Vagina (tissue), 2 donors: ENCODE results near the gene BPIFB6. TPM values are rescaled to one million over a fixed set of nuclear protein-coding genes. Genes with fewer than 3 reads are reported as not detected.

Experiments
- DNase-seq, 2 donors: peaks; one replicate each; pipeline ENCODE4 v3.0.0-alpha.2; 2017; ENCODE audit errors: extremely low spot score in 2 of 2
- H3K27ac ChIP-seq: fragments of 200-600 bp; sonication (generic); one replicate; pipeline ENCODE4 v1.5.1; 2019
- H3K27me3 ChIP-seq: fragments of 200-600 bp; sonication (generic); one replicate; pipeline ENCODE4 v1.5.1; 2019
- H3K36me3 ChIP-seq, 2 donors: fragments of 200-600 bp; sonication (generic); one replicate each; pipeline ENCODE4 v1.5.1; 2017 to 2019
- H3K4me1 ChIP-seq: fragments of 200-600 bp; sonication (generic); one replicate; pipeline ENCODE4 v1.5.1; 2019
- H3K4me3 ChIP-seq, 2 donors: fragments of 200-600 bp; sonication (generic); 1 replicate in 1 of 2; 2 replicates in 1 of 2; pipeline ENCODE4 v1.5.1; 2016 to 2019
- H3K9me3 ChIP-seq: fragments of 200-600 bp; sonication (generic); one replicate; pipeline ENCODE4 v1.5.1; 2019
- POLR2A ChIP-seq, 2 donors: fragments of 450-650 bp; IDR thresholded peaks; one replicate each; pipeline ENCODE4 v1.6.1; 2017; ENCODE audit warnings: antibody characterized with exemption in 2 of 2, mild to moderate bottlenecking in 2 of 2, moderate library complexity in 2 of 2
- POLR2AphosphoS5 ChIP-seq, 2 donors: sonication (generic); formaldehyde crosslinking; IDR thresholded peaks; one replicate each; pipeline ENCODE4 v1.9.0; 2017; ENCODE audit warnings: antibody characterized with exemption in 2 of 2, mild to moderate bottlenecking in 2 of 2, low read depth in 1 of 2; ENCODE audit not compliant: insufficient read depth in 1 of 2
- intact Hi-C: fragments of 100-400 bp; cut with DNase I; formaldehyde crosslinking; loops from one replicate; pipeline ENCODE4 v1.15.1; 2023
- total RNA-seq: library from RNA; depleted of rRNA; stranded (reverse); fragments of >200 nt; gene quantifications from one replicate; pipeline ENCODE4 v1.2.3, GENCODE V29; 2016
- TF ChIP-seq, protein P1 (sequence below), 3 experiments: fragments of 450-650 bp in 2 of 3; fragments of 200-600 bp in 1 of 3; sonication (generic) in 1 of 3; IDR thresholded peaks; one replicate each; pipeline ENCODE4 v1.5.1; 2017 to 2019; ENCODE audit warnings: antibody characterized with exemption in 3 of 3, mild to moderate bottlenecking in 2 of 3, moderate library complexity in 2 of 3

Gene BPIFB6
- total RNA-seq, 1 donor from 2014 or later, result not detected

- H3K27me3 ChIP-seq, result no peaks in the 10 kb centered on the region
- no peak overlapping the region for H3K27ac ChIP-seq
- no peaks in the 10 kb centered on the region for H3K36me3 ChIP-seq
- H3K4me3 ChIP-seq, result no peak overlapping the region
- no peaks in the 10 kb centered on the region for H3K9me3 ChIP-seq
- H3K4me1 ChIP-seq, result no peaks in the 10 kb centered on the region
- TF ChIP-seq, protein P1, sequence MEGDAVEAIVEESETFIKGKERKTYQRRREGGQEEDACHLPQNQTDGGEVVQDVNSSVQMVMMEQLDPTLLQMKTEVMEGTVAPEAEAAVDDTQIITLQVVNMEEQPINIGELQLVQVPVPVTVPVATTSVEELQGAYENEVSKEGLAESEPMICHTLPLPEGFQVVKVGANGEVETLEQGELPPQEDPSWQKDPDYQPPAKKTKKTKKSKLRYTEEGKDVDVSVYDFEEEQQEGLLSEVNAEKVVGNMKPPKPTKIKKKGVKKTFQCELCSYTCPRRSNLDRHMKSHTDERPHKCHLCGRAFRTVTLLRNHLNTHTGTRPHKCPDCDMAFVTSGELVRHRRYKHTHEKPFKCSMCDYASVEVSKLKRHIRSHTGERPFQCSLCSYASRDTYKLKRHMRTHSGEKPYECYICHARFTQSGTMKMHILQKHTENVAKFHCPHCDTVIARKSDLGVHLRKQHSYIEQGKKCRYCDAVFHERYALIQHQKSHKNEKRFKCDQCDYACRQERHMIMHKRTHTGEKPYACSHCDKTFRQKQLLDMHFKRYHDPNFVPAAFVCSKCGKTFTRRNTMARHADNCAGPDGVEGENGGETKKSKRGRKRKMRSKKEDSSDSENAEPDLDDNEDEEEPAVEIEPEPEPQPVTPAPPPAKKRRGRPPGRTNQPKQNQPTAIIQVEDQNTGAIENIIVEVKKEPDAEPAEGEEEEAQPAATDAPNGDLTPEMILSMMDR (IDR thresholded peaks at IDR 0.05), result no peak
- intact Hi-C loops, result no loop called here
- DNase-seq, result no peak
Observed at GRCh38 chr20:32991792-32992641, 39.4 kb upstream of the BPIFB6 start.

GRCh38 chr20:32993496-32994050 lies 37.9 kb upstream of the BPIFB6 start:
- intact Hi-C loops, result no loop called here
- H3K27me3 ChIP-seq, result no peaks in the 10 kb centered on the region

GRCh38 chr20:32995802-32996201 lies 35.6 kb upstream of the BPIFB6 start:
- H3K27me3 ChIP-seq, result no peaks in the 10 kb centered on the region
- TF ChIP-seq POLR2A (IDR thresholded peaks at IDR 0.05), result no peak
- no peak for TF ChIP-seq POLR2AphosphoS5 (IDR thresholded peaks at IDR 0.05; ENCODE audit: insufficient read depth in 1 of 2, low read depth in 1 of 2)
- TF ChIP-seq, protein P1 (IDR thresholded peaks at IDR 0.05), result no peak
- no peak overlapping the region for H3K27ac ChIP-seq
- H3K9me3 ChIP-seq, result no peaks in the 10 kb centered on the region
- H3K36me3 ChIP-seq, result no peaks in the 10 kb centered on the region
- no peaks in the 10 kb centered on the region for H3K4me1 ChIP-seq
- intact Hi-C loops, result no loop called here
- DNase-seq, result no peak
- no peak overlapping the region for H3K4me3 ChIP-seq

More at GRCh38 chr20:32993496-32994050, 37.9 kb upstream of the BPIFB6 start:
- Histone ChIP-seq H3K4me1 (no peaks in the 10 kb centered on the region), H3K4me3 (no peak overlapping the region), H3K9me3 (no peaks in the 10 kb centered on the region), H3K36me3 (no peaks in the 10 kb centered on the region), H3K27ac (no peak overlapping the region)
- no peak for DNase-seq
- TF ChIP-seq, protein P1 (IDR thresholded peaks at IDR 0.05), result no peak
- TF ChIP-seq POLR2AphosphoS5 (IDR thresholded peaks at IDR 0.05; ENCODE audit: insufficient read depth in 1 of 2, low read depth in 1 of 2), result no peak
- no peak for TF ChIP-seq POLR2A (IDR thresholded peaks at IDR 0.05)

- Histone ChIP-seq H3K4me1 (no peaks in the 10 kb centered on the region), H3K27ac (no peak overlapping the region), H3K9me3 (no peaks in the 10 kb centered on the region), H3K4me3 (no peak overlapping the region), H3K36me3 (no peaks in the 10 kb centered on the region), H3K27me3 (no peaks in the 10 kb centered on the region)
- intact Hi-C loops, result no loop called here
- DNase-seq, result no peak
- TF ChIP-seq POLR2A (IDR thresholded peaks at IDR 0.05) (no peak), POLR2AphosphoS5 (IDR thresholded peaks at IDR 0.05; ENCODE audit: insufficient read depth in 1 of 2, low read depth in 1 of 2) (no peak)
- TF ChIP-seq, protein P1 (IDR thresholded peaks at IDR 0.05), result no peak
Observed at GRCh38 chr20:32997431-32997830, 34.0 kb upstream of the BPIFB6 start.
